NCI-H1105 treated with DMSO at 0.1 percent for 48 hours (cell line): ENCODE data around the gene MTHFD2.
"Not testable (repeated sequence)": the region's sequence is repeated elsewhere in the genome, so short reads cannot be mapped to it uniquely, and the experiment has no call there.

Experiments
- DNase-seq: peaks from one replicate; lab custom pipeline; 2025; lab: John Stamatoyannopoulos, UW

MTHFD2 gene

DNA sequence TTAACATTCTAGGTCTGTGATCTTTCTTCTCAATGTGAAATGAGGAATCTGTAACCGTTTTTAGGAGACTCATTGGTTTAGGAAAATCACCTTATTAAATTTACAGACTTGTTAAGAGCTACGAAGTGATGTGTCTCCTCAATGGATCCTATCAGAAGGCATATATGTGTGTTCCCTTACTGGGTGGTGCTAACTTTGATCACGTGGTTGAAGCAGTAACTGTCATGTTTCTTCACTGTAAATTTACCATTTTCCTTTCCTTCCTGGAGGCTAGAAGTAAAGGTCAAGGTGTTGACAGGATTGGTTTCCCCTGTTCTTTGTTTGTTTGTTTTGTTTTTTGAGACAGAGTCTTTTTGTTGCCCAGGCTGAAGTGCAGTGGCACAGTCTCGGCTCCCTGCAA lies 1.4 kb upstream of the MTHFD2 start:
- no peak for DNase-seq

DNA sequence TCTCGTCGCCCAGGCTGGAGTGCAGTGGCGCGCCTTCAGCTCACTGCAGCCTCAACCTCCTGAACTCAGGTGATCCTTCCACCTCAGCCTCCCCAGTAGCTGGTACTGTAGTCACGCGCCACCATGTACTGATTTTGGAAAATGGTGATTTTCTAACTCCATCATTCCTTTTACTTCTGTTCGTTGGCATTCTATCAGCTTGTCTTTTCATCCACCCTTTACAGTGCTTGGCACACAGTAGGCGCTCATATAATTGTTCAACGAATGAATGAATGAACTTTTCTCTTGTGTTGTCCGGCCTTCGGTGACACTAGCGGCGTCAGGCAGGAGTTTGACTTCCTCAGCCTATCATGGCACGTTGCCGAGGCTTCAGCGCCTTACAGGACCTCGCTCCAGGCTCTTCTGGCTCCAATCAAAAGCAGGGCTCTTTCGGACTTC lies 373 bp upstream of the MTHFD2 start:
- DNase-seq: no peak

DNA sequence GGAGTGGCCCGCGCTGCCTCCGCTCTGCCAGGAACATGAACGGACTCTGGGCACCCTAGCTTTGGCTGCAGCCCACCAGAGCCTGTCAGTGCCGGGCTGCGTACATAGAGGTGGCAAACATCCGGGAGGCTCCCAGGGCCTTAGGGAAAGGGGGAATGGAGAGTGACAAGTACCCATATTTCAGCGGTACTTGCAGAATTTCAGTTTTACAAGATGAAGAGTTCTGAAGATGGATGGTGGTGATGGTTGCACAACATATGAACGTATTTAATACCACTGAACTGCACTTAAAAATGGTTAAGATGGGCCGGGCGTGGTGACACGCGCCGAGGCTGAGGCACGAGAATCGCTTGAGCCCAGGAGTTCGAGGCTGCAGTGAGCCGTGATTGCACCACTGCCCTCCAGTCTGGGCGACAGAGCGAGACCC lies 873 bp downstream of the MTHFD2 start:
- no peak for DNase-seq

DNA sequence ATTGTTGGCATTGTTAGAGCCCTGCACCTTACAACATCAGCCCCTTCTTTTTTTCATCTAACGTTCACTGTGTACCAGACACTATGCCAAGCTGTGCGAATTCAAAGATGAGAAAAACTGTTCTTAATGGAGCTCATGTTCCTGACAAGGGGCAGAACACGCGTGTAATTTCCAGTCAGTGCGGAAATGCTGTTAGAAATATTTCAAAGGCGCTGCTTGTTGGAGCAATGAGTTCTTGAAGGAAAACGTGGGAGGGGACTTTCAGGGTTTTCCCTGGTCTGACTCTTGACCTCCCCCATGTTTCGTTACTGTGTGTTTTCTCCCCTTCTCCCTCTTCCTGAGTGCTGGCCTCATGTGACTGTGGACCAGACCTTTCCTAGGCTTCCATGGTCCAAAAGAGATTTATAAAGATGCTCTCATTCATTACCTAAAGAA lies 1.5 kb downstream of the MTHFD2 start:
- no peak for DNase-seq

DNA sequence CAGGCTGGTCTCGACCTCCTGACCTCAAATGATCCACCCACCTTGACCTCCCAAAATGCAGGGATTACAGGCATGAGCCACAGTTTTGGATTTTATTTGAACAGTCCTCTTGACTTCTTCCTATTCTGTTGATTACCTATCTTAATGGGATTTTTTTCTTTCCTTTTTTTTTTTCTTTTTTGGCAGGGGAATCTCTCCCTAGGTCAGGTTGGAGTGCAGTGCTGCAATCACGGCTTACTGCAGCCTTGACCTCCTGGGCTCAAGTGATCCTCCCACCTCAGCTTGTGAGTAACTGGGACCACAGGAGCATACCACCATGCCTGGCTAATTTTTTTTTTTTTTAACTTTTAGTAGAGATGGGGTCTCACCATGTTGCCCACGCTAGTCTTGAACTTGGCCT lies 2.8 kb downstream of the MTHFD2 start:
- no peak for DNase-seq

DNA sequence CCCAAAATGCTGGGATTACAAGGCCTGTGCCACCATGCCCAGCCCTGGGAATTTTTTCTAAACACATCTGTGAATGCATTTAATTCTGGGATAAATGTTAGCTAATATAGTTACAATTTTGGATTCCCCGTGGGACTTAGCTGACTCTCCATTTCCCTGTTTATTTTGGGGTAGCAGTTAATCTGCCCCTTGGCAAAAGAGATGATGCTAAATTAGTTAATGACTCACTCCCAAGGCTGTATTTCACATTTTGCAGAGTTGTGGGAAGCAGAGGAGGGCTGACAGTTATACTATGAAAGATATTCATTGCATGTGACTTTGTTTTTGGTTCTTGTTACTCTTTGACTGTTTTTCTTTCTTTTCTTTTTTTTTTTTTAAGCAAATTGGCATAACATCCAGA lies 3.2 kb downstream of the MTHFD2 start:
- no peak for DNase-seq

DNA sequence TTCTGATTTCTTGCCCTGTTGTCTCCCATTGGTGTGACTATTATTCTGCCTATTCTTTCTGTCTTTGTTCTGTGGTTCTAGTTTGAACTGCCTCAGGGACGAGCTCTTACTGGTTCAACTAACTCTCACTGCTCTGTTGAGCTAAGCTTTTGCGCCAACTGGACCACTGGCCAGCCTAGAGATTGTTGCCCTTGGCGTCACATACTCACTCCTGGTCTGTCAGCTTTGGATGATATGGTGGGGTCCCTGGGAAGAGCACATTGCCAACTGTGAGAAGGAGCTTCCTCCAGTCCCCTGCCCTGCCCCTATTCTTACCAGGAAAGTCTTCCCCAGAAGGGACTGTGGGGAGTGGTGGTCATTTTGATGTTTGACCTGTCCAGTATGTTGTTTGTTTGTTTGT lies 6.0 kb downstream of the MTHFD2 start:
- DNase-seq: no peak

DNA sequence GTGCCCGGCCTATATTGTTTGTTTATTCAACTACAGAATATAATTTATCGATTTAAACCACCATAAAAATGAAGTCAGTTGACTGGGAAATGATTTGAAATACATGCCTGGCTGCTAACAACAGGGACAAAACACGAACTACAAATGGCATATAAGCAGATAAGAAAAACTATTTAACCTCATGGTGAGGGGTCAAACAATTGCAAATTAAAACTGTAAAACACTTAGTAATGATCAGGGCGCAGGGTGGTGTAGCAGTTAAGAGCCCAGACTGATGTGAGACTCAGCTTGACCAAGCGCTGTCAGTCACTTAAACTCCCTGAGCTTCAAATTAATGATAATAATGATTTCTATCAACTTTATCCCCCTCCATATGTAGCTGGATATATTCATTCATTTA lies 6.7 kb downstream of the MTHFD2 start:
- no peak for DNase-seq

DNA sequence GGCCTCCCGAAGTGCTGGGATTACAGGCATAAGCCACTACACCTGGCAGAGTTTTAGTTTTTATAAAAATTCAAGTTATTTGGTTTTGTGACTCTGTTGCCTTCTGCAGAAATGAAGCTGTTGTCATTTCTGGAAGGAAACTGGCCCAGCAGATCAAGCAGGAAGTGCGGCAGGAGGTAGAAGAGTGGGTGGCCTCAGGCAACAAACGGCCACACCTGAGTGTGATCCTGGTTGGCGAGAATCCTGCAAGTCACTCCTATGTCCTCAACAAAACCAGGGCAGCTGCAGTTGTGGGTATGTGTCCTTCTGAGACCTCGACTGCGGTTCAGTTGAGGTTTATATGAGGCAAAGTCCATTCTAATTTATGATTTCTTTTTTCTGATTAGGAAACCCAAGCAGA lies 7.2 kb downstream of the MTHFD2 start:
- no peak for DNase-seq

DNA sequence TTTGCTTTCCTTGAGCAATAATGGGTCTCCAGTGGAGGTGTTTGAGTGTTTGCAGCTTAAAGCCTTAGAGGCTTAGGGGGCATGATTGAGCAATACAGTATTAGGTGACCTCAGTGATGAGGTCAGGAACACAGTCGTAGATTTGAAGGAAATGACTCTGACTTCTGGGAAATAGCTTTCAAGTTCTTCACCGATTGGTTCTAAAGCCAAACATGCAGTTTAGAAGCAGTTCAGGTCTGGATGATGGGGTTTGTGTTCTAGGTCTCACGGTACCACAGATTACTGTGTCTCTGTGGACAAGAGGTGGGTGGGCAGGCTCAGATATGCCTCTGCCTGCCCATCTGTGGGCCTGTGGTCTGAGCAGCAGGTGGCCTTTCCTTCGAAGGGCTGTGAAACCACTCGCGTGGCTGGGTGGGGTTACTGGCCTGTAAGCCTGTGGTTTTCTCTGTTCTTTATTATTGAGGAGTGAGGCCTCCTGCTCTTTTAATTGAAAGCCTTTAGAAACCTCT lies 7.8 kb downstream of the MTHFD2 start:
- no peak for DNase-seq

DNA sequence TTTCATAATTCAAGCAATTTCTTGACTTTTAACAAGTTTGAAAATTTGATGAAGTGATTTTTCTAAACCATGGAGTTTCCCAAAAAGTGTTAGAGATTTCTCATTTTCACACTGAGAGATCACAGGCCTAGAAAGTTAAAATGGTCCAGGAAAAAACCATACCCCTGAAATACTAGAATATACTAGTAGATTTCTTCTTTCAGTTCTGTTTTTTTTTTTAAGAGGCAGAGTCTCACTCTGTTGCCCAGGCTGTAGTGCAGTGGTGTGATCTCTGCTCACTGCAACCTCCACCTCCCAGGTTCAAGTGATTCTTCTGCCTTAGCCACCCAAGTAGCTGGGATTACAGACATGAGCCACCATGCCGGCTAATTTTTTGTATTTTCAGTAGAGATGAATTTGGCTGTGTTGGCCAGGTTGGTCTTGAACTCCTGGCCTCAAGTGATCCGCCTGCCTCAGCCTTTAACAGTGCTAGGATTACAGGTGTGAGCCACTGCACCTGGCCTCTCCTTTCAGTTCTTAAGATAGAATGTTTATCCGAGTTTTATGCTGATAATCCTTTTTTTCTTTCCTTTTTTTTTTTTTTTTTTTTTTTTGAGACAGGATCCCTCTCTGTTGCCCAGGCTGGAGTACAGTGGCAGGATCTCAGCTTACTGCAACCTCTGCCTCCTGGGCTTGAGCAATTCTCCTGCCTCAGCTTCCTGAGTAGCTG lies 14.4 kb downstream of the MTHFD2 start:
- DNase-seq: no peak

DNA sequence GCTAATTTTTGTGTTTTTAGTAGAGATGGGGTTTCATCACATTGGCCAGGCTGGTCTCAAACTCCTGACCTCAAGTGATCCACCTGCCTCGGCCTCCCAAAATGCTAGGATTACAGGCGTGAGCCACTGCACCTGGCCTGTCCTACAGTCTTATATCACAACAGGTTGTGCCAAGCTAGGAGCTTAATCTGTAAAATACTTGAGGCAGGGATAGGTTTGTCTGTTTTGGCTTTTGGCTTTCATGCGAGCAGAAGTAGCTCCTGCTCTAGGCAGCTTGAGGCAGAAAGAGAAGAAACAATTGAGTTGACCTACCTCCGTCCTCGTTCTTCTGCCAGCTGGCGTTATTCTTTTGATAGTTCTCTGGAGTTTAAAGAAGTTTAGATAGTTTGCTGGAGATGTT lies 17.4 kb downstream of the MTHFD2 start:
- DNase-seq: not testable (repeated sequence)

DNA sequence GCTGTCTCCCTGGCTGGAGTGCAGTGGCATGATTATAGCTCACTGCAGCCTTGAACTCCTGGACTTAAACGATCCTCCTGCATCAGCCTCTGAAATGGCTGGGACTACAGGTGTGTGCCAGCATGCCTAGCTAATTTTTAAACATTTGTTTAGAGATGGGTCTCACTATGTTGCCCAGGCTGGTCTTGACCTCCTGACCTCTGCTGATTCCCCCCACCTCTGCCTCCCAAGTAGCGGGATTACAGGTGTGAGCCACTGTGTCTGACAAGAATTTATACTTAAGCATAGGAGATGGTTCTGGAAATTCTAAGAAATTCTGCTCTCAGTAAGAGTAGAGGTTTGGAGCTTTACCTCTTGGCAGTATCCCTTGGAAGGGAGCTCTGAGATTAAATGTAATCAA lies 18.2 kb downstream of the MTHFD2 start:
- no peak for DNase-seq

DNA sequence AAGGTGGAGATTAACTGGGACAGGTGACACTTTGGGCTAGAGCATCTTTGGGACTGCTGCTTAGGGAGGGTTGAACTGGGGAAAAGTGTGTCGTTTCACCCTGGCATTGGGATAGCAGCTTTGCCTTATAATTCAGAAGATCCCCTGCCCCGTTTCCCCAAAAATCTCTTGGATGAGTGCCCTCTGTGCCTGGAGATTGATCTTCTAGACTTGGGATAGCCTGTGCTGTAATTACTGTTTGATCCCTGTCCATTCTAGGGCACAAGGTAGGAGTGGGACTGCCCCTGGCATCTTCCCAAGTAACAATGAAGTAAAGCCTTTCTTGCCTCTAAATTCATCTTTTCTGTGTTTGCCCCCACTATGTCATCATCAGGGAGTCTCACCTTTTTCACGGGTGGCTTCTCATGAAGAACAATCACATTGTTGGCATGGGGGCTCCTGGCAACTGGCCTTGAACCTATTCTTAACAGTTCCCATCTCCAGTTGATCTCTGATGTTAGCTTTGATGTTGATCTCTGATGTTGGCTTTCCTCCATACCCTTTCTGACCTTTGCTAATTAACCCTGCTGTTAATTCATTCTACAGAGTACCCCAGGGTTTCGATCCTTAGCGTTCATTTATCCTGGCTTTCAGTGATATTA lies 21.6 kb downstream of the MTHFD2 start:
- DNase-seq: no peak

DNA sequence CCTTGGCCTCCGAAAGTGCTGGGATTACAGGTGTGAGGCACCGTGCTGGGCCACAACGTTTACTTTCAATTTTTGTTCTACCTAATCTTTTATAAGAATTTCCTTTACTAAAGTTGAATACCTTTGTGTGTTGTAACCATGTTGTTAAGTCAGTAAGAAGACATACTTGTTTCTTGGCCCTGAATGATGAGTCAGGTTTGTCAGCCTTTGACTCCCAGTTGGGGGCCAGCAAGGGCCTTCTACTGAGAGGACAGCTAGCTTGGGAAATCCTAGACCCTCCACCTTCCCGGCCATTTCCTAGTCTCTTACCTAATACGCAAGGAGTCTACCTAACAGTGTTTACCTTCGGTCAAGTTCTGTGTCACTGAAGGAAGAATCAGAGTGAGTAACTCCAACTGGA lies 22.7 kb downstream of the MTHFD2 start:
- no peak for DNase-seq

DNA sequence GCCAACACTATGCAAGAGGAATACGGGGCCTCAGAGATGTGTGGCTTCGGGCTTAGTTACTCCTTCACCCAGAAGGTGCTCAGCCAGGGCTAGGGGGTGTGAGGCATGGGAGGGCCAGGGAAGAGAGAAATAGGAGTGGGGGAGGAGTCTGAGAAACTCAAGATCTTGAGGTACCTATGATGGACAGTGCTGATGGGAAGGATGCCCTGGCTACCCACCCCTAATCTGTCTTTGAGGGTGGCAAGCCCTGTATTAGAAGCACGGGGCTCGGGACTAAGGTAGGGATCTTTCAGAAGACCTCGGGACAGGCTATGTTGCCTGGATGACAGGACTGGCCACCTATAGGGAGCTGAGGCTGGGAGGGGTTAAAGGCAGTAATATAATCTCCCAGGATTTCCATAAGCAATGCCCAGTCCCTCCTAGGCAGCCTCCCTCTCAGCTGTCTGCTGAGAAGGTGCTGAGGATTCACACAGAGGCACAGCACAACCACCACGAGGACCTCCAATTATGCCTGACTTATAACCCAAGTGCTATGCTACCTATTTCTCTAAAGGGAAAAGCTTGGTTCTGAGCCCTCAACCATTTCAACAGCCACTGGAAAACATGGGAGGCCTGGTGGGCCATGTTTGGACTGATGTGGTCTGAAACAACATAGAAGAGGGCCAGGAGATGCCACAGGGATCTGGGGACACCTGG lies 23.3 kb downstream of the MTHFD2 start:
- DNase-seq: no peak

DNA sequence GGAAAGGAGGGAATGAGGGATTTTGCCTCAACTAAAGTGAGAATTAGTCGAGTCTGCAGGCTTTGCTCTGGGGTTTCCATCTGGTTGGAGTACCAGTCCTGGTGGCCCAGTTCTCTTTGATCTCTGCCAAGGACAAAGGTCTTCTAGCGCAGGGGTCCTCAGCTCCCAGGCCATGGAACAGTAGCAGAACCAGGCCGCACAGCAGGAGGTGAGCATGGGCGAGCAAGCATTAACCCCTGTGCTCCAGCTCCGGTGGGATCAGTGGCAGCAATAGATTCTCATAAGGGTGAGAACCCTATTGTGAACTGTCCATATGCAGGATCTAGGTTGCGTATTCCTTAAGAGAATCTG lies 23.9 kb downstream of the MTHFD2 start:
- DNase-seq: no peak

DNA sequence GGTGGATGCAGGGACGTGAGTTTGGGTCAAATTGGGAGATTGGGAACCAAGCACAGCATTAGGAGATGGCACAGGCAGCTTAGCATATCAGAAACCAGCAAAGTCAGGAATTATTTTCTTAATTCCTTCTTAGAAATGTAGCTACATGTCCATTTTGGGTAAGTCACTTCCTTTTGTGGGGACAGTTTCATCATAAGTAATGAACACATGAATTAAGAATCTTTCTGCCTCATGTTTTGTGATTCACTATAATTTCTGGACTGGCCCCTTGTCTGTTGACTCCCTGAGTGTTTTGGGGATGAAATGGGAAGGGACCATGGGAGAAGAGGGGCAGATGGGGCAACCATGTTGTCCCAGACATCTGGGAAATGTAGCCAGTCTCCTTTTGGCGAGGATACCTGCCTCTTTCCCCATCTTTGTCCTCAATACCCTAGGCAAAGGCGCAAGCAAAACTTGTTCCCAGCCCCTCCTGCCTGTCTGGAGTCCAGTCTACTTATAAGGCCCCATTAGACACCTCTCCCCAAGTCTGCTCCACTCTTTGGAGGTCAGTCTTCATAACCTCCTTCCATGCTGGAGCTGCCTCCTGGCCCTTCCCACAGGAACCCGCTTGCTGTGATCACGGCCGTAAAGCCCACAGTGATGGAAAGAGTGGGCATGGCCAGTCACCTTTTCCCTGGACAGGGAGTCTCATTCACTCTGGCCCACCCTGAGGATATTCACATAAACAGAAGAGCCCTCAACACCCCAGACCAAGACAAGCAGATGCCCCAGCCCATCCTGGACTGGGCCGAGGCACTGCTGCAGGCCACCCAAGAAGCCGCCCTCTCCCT lies 25.7 kb downstream of the MTHFD2 start:
- no peak for DNase-seq

DNA sequence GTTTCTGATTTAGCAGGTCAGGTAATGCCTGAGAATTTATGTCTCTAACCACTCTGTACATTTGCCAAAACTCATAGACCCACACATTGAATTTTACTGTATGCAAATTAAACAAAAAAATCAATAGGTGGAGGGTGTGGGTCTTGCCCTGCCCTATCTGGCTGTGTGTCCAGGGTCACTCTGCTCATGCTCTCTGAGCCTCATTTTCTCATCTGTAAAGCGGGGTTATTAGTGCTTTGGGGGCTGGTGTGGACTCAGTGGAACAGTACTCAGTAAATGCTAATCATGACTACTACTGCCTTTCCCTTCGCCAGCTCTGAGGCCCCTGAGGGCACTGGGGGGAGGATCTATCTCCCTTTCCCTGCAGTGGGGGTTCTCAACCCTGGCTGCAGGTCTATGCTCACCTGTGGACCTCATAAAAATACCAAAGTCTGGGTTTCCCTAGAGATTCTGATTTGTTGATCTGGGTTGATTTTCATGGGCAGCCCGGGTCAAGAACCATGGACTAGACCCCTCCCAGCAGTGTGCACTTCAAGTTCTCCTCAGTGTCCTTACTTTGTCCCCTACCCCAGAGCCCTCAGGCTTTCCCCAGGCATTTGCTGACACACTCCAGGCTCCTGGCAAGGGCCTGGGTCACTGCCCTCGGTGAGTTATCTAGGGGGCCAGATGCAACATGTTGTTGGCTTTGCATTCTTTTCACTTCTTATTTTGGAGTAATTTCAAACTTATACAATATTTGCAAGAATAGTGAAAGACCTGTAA lies 27.5 kb downstream of the MTHFD2 start:
- DNase-seq: no peak

DNA sequence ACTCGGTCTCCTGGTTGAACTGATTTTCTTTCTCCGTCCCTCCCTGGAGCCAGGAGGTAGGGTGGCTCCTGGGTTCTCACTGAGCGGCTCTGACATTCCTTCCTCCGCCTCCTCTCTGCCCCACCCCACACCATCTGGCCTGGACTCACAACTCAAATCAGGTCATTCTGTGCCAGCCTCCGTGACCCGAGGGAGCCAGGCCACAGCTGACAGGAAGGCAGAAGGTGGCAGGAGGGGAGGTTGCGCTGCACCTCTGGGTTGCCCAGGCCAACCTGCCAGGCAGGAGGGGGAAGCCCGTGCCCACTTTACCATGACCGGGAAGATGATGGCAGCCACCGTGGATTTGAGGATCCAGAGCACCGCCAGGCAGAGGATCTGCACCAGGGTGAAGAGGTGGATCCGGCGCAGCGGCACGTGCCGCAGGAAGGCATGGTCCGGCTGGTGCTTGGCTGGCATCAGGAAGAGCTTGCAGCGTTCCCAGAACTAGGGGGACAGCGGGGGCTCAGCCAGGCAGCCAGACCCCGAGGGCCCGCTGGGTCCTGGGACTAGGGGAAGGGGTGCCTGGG lies 28.3 kb downstream of the MTHFD2 start:
- DNase-seq: no peak

DNA sequence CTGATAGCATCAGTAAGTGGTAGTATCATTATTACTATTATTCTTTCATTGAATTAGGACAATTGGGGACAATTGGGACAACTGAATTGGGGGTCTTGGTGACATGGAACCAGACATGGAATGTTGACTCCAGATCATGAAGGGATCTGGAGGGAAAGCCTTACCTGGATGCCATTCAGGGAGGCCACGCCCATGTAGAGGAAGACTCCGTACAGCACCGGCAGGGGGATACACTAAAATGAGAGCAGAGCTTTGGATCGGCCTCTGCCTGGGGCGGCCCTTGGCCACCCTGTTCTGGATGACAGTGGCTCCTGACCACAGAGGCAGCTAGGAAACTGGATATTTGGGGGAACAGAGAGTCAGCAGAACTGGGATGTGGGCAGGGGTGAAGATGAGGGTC lies 29.2 kb downstream of the MTHFD2 start:
- no peak for DNase-seq
